Stimulated activated CD8-positive, alpha-beta memory T cell treated with anti-CD3 and anti-CD28 coated beads, Interleukin-15, amount 100 ng/mL, for 24 hours (primary cell): ENCODE results near the gene RAD51B.
"Not testable (repeated sequence)": the region's sequence is repeated elsewhere in the genome, so short reads cannot be mapped to it uniquely, and the experiment has no call there.

Experiments
- DNase-seq: peaks from one replicate; pipeline ENCODE4 v3.0.0-alpha.2; 2020; ENCODE audit warnings: low read depth

Gene RAD51B

GRCh38 chr14:68756734-68757133, 937.2 kb downstream of the RAD51B start:
- DNase-seq = no peak

- no peak for DNase-seq
These were observed 938.1 kb downstream of the RAD51B start for GRCh38 chr14:68757618-68758081.

- DNase-seq = no peak
These were observed 938.7 kb downstream of the RAD51B start for GRCh38 chr14:68758301-68758700.

- no peak for DNase-seq
These were observed 939.5 kb downstream of the RAD51B start for GRCh38 chr14:68759017-68759560.

GRCh38 chr14:68759937-68760336, 940.4 kb downstream of the RAD51B start:
- DNase-seq = no peak

GRCh38 chr14:68760761-68761160, 941.2 kb downstream of the RAD51B start:
- DNase-seq = no peak

GRCh38 chr14:68761391-68761790, 941.8 kb downstream of the RAD51B start:
- DNase-seq = no peak

- no peak for DNase-seq
These were observed 943.6 kb downstream of the RAD51B start for GRCh38 chr14:68762953-68763764.

GRCh38 chr14:68763843-68764242, 944.3 kb downstream of the RAD51B start:
- not testable (repeated sequence) for DNase-seq

GRCh38 chr14:68766299-68767247, 947.0 kb downstream of the RAD51B start:
- no peak for DNase-seq

- DNase-seq = no peak
These were observed 947.7 kb downstream of the RAD51B start for GRCh38 chr14:68767248-68767645.

- DNase-seq = no peak
These were observed 948.7 kb downstream of the RAD51B start for GRCh38 chr14:68768316-68768715.

- no peak for DNase-seq
These were observed 950.5 kb downstream of the RAD51B start for GRCh38 chr14:68770051-68770450.

- DNase-seq = no peak
These were observed 951.1 kb downstream of the RAD51B start for GRCh38 chr14:68770553-68771286.

GRCh38 chr14:68771631-68772030, 952.1 kb downstream of the RAD51B start:
- no peak for DNase-seq

GRCh38 chr14:68772761-68773381, 953.3 kb downstream of the RAD51B start:
- no peak for DNase-seq

GRCh38 chr14:68774771-68775613, 955.4 kb downstream of the RAD51B start:
- no peak for DNase-seq

- DNase-seq = no peak
These were observed 956.1 kb downstream of the RAD51B start for GRCh38 chr14:68775614-68776126.

GRCh38 chr14:68777644-68778043, 958.1 kb downstream of the RAD51B start:
- DNase-seq = no peak
